K562 (cell line): ENCODE data around the gene ARHGEF38. TPM values are rescaled to one million over a fixed set of nuclear protein-coding genes. Genes with fewer than 3 reads are reported as not detected.
A peak's percentile ranks its signal among the peaks of the same experiment; 100 is the strongest.

Source experiments
- C11orf30 ChIP-seq: fragments of 450-650 bp; IDR thresholded peaks from 2 replicates; pipeline ENCODE4 v1.6.1; 2016; ENCODE audit warnings: low read depth, mild to moderate bottlenecking
- ELF1 ChIP-seq: fragments of 200-800 bp; sonication (Bioruptor generic); IDR thresholded peaks from 2 replicates; pipeline ENCODE4 v1.6.1; 2016; ENCODE audit warnings: missing genetic modification characterization, missing compliant biosample characterization
- KDM5B ChIP-seq: fragments of 200-600 bp; sonication (generic); IDR thresholded peaks from 2 replicates; pipeline ENCODE4 v1.6.1; 2012; ENCODE audit warnings: low read depth, mild to moderate bottlenecking, moderate library complexity, low read length, control low read depth, inconsistent platforms; ENCODE audit not compliant: insufficient replicate concordance
- MGA ChIP-seq: fragments of 450-650 bp; IDR thresholded peaks from 2 replicates; pipeline ENCODE4 v1.6.1; 2016; ENCODE audit warnings: mild to moderate bottlenecking, moderate library complexity
- TAF9B ChIP-seq: fragments of 450-650 bp; IDR thresholded peaks from 2 replicates; pipeline ENCODE4 v1.6.1; 2018; ENCODE audit warnings: mild to moderate bottlenecking; ENCODE audit not compliant: partially characterized antibody
- ZC3H11A ChIP-seq: IDR thresholded peaks from 2 replicates; pipeline ENCODE4 v1.6.1; 2012; ENCODE audit warnings: low read depth, low read length, improper control_type of control experiment
- ZNF75A ChIP-seq: fragments of 450-650 bp; formaldehyde crosslinking; IDR thresholded peaks from 2 replicates; pipeline ENCODE4 v1.4.0; 2020; ENCODE audit warnings: mild to moderate bottlenecking
- polyA plus RNA-seq, 8 experiments: library from polyadenylated mRNA; depleted of rRNA in 4 of 8; stranded (reverse) in 5 of 8; unstranded in 3 of 8; fragments of >200 nt; fragmentation: Nextera tagmentation in 2 of 8; fragmentation: Illumina TruSeq in 1 of 8; extraction: Ambion mirVana in 2 of 8; extraction: Trizol in 1 of 8; gene quantifications; 2 replicates each; pipeline versions ENCODE4 v1.2.1 to v1.2.3, GENCODE V29; 2011 to 2014; ENCODE audit warnings: inconsistent platforms in 1 of 8, missing spikeins in 1 of 8
- total RNA-seq, 7 experiments: library from RNA; depleted of rRNA in 6 of 7; stranded (reverse); fragments of >200 nt in 6 of 7; fragmentation: Illumina TruSeq in 2 of 7; extraction: Trizol in 2 of 7; gene quantifications; 2 replicates each; pipeline versions ENCODE4 v1.2.1 to v1.2.3, GENCODE V29; 2011 to 2021; ENCODE audit warnings: low replicate concordance in 1 of 7
- TF ChIP-seq, protein P1 (sequence below): sonication (generic); formaldehyde crosslinking; IDR thresholded peaks from 2 replicates; pipeline ENCODE4 v1.8.1; 2023; ENCODE audit warnings: mild to moderate bottlenecking, missing genetic modification reagents, moderate library complexity
- TF ChIP-seq, protein P2 (sequence below): sonication (generic); formaldehyde crosslinking; IDR thresholded peaks from 2 replicates; pipeline ENCODE4 v1.8.0; 2023; ENCODE audit warnings: mild to moderate bottlenecking, missing genetic modification reagents

Gene ARHGEF38
- total and polyA plus RNA-seq, 9 of the 15 experiments (the other 6 are each of a cell fraction or from before 2014, with no cell fraction given) = 0.17 TPM; not detected in 8

DNA sequence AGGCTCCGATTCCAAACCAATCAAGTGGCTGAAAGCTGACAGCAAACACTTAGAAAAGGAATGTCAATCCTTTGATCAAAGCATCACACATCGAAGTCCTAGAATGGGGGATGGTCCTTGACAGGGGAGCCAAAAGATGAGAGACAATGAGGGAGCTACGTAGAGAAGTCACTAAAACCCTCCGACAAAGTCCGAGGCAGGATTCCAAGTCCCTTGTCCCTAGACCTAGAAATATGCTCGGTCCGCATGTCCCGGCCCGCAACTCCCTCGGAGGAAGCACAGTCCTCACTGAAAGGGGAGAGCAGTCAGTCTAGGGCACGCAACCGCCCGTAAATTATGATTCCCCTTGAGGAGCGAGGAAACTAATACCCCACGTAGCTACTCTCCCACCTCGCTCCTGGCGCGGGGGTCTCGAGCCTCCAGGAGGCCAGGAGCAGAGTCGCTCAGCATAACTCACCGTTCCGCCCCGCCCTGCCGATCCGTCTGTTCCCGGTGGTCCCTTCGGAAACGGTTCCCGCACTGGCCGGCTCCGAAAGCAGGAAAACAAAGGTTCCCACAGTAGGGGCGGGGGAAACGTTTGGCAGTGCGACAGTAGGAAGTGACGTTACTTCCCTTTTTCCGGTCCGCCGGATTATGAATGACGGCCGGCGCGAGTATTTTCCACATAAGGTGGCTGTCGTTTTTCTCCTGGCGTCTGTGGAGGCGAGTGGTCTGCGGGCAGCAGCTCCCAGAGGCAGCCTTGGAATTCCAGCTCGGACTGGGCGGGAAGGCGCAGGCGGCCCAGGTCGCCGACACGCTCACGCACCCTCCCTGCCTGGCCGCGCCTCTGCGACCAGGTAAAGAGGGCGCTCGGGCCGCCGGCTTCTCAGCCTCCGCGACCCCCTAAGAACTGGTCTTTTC, 156.0 kb downstream of the ARHGEF38 start, which contains the start of the genes GSTCD and INTS12 (continued):
- TF ChIP-seq KDM5B = peak; percentile 89
- TF ChIP-seq, protein P1, sequence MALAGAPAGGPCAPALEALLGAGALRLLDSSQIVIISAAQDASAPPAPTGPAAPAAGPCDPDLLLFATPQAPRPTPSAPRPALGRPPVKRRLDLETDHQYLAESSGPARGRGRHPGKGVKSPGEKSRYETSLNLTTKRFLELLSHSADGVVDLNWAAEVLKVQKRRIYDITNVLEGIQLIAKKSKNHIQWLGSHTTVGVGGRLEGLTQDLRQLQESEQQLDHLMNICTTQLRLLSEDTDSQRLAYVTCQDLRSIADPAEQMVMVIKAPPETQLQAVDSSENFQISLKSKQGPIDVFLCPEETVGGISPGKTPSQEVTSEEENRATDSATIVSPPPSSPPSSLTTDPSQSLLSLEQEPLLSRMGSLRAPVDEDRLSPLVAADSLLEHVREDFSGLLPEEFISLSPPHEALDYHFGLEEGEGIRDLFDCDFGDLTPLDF (CRISPR knock-in tag) = no peak
- peak; percentile 97 for TF ChIP-seq TAF9B
- TF ChIP-seq C11orf30 = peak; percentile 93
- peak; percentile 59; the same call in 1 of the 2 replicates for TF ChIP-seq MGA
- peak; percentile 99 for TF ChIP-seq ZC3H11A
- TF ChIP-seq, protein P2, sequence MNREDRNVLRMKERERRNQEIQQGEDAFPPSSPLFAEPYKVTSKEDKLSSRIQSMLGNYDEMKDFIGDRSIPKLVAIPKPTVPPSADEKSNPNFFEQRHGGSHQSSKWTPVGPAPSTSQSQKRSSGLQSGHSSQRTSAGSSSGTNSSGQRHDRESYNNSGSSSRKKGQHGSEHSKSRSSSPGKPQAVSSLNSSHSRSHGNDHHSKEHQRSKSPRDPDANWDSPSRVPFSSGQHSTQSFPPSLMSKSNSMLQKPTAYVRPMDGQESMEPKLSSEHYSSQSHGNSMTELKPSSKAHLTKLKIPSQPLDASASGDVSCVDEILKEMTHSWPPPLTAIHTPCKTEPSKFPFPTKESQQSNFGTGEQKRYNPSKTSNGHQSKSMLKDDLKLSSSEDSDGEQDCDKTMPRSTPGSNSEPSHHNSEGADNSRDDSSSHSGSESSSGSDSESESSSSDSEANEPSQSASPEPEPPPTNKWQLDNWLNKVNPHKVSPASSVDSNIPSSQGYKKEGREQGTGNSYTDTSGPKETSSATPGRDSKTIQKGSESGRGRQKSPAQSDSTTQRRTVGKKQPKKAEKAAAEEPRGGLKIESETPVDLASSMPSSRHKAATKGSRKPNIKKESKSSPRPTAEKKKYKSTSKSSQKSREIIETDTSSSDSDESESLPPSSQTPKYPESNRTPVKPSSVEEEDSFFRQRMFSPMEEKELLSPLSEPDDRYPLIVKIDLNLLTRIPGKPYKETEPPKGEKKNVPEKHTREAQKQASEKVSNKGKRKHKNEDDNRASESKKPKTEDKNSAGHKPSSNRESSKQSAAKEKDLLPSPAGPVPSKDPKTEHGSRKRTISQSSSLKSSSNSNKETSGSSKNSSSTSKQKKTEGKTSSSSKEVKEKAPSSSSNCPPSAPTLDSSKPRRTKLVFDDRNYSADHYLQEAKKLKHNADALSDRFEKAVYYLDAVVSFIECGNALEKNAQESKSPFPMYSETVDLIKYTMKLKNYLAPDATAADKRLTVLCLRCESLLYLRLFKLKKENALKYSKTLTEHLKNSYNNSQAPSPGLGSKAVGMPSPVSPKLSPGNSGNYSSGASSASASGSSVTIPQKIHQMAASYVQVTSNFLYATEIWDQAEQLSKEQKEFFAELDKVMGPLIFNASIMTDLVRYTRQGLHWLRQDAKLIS (CRISPR knock-in tag) = no peak; the same call in 1 of the 2 replicates
- TF ChIP-seq ELF1 (tag) = peak; percentile 79
- no peak for TF ChIP-seq ZNF75A (CRISPR knock-in tag)
